GM19043 (cell line): Measurements from ENCODE around the gene LRRC8A.
"Not testable (repeated sequence)": the region's sequence is repeated elsewhere in the genome, so short reads cannot be mapped to it uniquely, and the experiment has no call there.

ENCODE experiments used
- ATAC-seq: cut with Tn5 transposase; IDR thresholded peaks from one replicate; pipeline ENCODE4 v1.9.1; 2021; ENCODE audit warnings: low read depth; ENCODE audit not compliant: unreplicated experiment

Gene LRRC8A

GRCh38 chr9:128862401-128862851 is 19.5 kb upstream of the LRRC8A start:
- no peak for ATAC-seq

GRCh38 chr9:128863647-128864046 is 18.3 kb upstream of the LRRC8A start:
- ATAC-seq = no peak

GRCh38 chr9:128870128-128870940 is 11.6 kb upstream of the LRRC8A start:
- no peak for ATAC-seq

GRCh38 chr9:128870941-128871265 is 11.0 kb upstream of the LRRC8A start:
- not testable (repeated sequence) for ATAC-seq

GRCh38 chr9:128877852-128878251 is 4.1 kb upstream of the LRRC8A start:
- ATAC-seq = no peak

GRCh38 chr9:128882677-128883603 is 1.0 kb downstream of the LRRC8A start:
- no peak for ATAC-seq

GRCh38 chr9:128884164-128884563 is 2.2 kb downstream of the LRRC8A start:
- no peak for ATAC-seq

GRCh38 chr9:128885376-128885775 is 3.4 kb downstream of the LRRC8A start:
- ATAC-seq = no peak

GRCh38 chr9:128885798-128886197 is 3.9 kb downstream of the LRRC8A start:
- ATAC-seq = no peak

- no peak for ATAC-seq
Measured at GRCh38 chr9:128886211-128886891, 4.4 kb downstream of the LRRC8A start.

GRCh38 chr9:128887049-128887448 is 5.1 kb downstream of the LRRC8A start:
- ATAC-seq = no peak

- ATAC-seq = no peak
Measured at GRCh38 chr9:128887914-128888350, 6.0 kb downstream of the LRRC8A start.

- ATAC-seq = no peak
Measured at GRCh38 chr9:128891321-128892220, 9.6 kb downstream of the LRRC8A start.

GRCh38 chr9:128892221-128892921 is 10.4 kb downstream of the LRRC8A start:
- ATAC-seq = no peak

GRCh38 chr9:128893354-128893753 is 11.4 kb downstream of the LRRC8A start:
- ATAC-seq = no peak

GRCh38 chr9:128894764-128895163 is 12.8 kb downstream of the LRRC8A start:
- ATAC-seq = no peak

GRCh38 chr9:128895556-128895955 is 13.6 kb downstream of the LRRC8A start:
- ATAC-seq = no peak

- ATAC-seq = no peak
Measured at GRCh38 chr9:128898382-128898781, 16.4 kb downstream of the LRRC8A start.

- ATAC-seq = no peak
Measured at GRCh38 chr9:128898845-128899565, 17.1 kb downstream of the LRRC8A start.
